IMR-90 (cell line): ENCODE data around the gene VAT1. TPM values are rescaled to one million over a fixed set of nuclear protein-coding genes. Genes with fewer than 3 reads are reported as not detected.

Source experiments
- ATAC-seq: fragments of 200-7000 bp; cut with Tn5 transposase; 2 replicates; pipeline ENCODE4 v1.9.1; 2020; ENCODE audit warnings: low read depth, mild to moderate bottlenecking, moderate library complexity
- BruUV-seq: library from RNA; stranded (reverse); fragments of 400-500 nt; replicated peaks from 2 replicates; lab custom pipeline; 2021; lab: Mats Ljungman, UMichigan
- CTCF ChIA-PET: fragments of 300-600 bp; formaldehyde crosslinking; extraction: SDS; loops from one replicate; lab custom pipeline; 2021; ENCODE audit warnings: antibody characterized with exemption; lab: Yijun Ruan, JAX
- POLR2A ChIA-PET: fragments of 300-600 bp; sonication (Branson Sonifier 250); formaldehyde crosslinking; loops from one replicate; lab custom pipeline; 2022; ENCODE audit warnings: antibody characterized with exemption; ENCODE audit not compliant: unreplicated experiment; lab: Charles Lee
- DNase-seq: peaks from one replicate; pipeline ENCODE4 v3.0.0; 2013
- H2AFZ ChIP-seq: replicated peaks from 2 replicates; pipeline ENCODE3; 2013; ENCODE audit warnings: low read length, mild to moderate bottlenecking; ENCODE audit not compliant: poor library complexity
- H2AK5ac ChIP-seq: 2 replicates; pipeline ENCODE4 v1.6.1; 2013; ENCODE audit warnings: low read depth, low read length, inconsistent platforms
- H2AK9ac ChIP-seq: replicated peaks from 2 replicates; pipeline ENCODE3; 2013; ENCODE audit warnings: mild to moderate bottlenecking, low read depth, low read length, moderate library complexity; ENCODE audit not compliant: poor library complexity
- H2BK120ac ChIP-seq: 2 replicates; pipeline ENCODE4 v1.6.1; 2013; ENCODE audit warnings: low read depth, low read length, inconsistent platforms
- H2BK15ac ChIP-seq: 3 replicates; pipeline ENCODE4 v1.6.1; 2013; ENCODE audit warnings: low read depth, low read length, inconsistent platforms
- H2BK20ac ChIP-seq: 2 replicates; pipeline ENCODE4 v1.6.1; 2013; ENCODE audit warnings: low read depth, mild to moderate bottlenecking, inconsistent platforms, low read length, moderate library complexity
- H2BK5ac ChIP-seq: 2 replicates; pipeline ENCODE4 v1.6.1; 2013; ENCODE audit warnings: mild to moderate bottlenecking, low read depth, low read length, inconsistent platforms; ENCODE audit not compliant: poor library complexity, severe bottlenecking
- H3K14ac ChIP-seq: replicated peaks from 2 replicates; pipeline ENCODE4 v1.6.1; 2013; ENCODE audit warnings: low read depth, low read length, inconsistent platforms
- H3K18ac ChIP-seq: 2 replicates; pipeline ENCODE4 v1.6.1; 2013; ENCODE audit warnings: low read depth, low read length, control low read depth
- H3K23ac ChIP-seq: 2 replicates; pipeline ENCODE4 v1.6.1; 2013; ENCODE audit warnings: low read depth, low read length, inconsistent platforms
- H3K27ac ChIP-seq: 2 replicates; pipeline ENCODE4 v1.5.1; 2013; ENCODE audit warnings: mild to moderate bottlenecking, control low read depth, low read length; ENCODE audit not compliant: insufficient read depth
- H3K27me3 ChIP-seq: 2 replicates; pipeline ENCODE4 v1.6.1; 2013; ENCODE audit warnings: low read length; ENCODE audit not compliant: control insufficient read depth, insufficient read depth
- H3K36me3 ChIP-seq: 2 replicates; pipeline ENCODE4 v1.6.1; 2013; ENCODE audit warnings: low read length, mixed read lengths; ENCODE audit not compliant: control insufficient read depth, insufficient read depth
- H3K4ac ChIP-seq: 2 replicates; pipeline ENCODE4 v1.6.1; 2013; ENCODE audit warnings: low read depth, low read length, inconsistent platforms
- H3K4me1 ChIP-seq: 2 replicates; pipeline ENCODE4 v1.6.1; 2013; ENCODE audit warnings: low read length, mixed read lengths; ENCODE audit not compliant: control insufficient read depth, insufficient read depth
- H3K4me2 ChIP-seq: 2 replicates; pipeline ENCODE4 v1.6.1; 2013; ENCODE audit warnings: low read depth, mild to moderate bottlenecking, control low read depth, low read length, moderate library complexity
- H3K4me3 ChIP-seq: 2 replicates; pipeline ENCODE4 v1.5.1; 2013; ENCODE audit warnings: low read depth, mild to moderate bottlenecking, control low read depth, low read length, moderate library complexity; ENCODE audit not compliant: insufficient read depth
- H3K56ac ChIP-seq: 2 replicates; pipeline ENCODE4 v1.6.1; 2013; ENCODE audit warnings: low read length, inconsistent platforms; ENCODE audit not compliant: insufficient read depth; ENCODE audit errors: extremely low read depth
- H3K79me1 ChIP-seq, 2 experiments: 2 replicates each; pipeline ENCODE4 v1.6.1; 2013; ENCODE audit warnings: low read length in 2 of 2, inconsistent platforms in 1 of 2, low read depth in 1 of 2
- H3K9ac ChIP-seq: 2 replicates; pipeline ENCODE4 v1.6.1; 2013; ENCODE audit warnings: low read depth, low read length, control low read depth
- H3K9me1 ChIP-seq: 2 replicates; pipeline ENCODE4 v1.6.1; 2013; ENCODE audit warnings: low read length, inconsistent platforms; ENCODE audit not compliant: insufficient read depth
- H3K9me3 ChIP-seq: 2 replicates; pipeline ENCODE4 v1.6.1; 2013; ENCODE audit warnings: low read length; ENCODE audit not compliant: control insufficient read depth, insufficient read depth
- H4K20me1 ChIP-seq: 2 replicates; pipeline ENCODE4 v1.6.1; 2013; ENCODE audit warnings: low read length, inconsistent platforms; ENCODE audit not compliant: insufficient read depth
- H4K5ac ChIP-seq: 2 replicates; pipeline ENCODE4 v1.6.1; 2013; ENCODE audit warnings: mild to moderate bottlenecking, low read depth, low read length, control low read depth
- H4K8ac ChIP-seq, 2 experiments: 2 replicates each; pipeline ENCODE4 v1.6.1; 2013; ENCODE audit warnings: low read depth in 2 of 2, low read length in 2 of 2, control low read depth in 1 of 2, inconsistent platforms in 1 of 2
- H4K91ac ChIP-seq: 2 replicates; pipeline ENCODE4 v1.6.1; 2013; ENCODE audit warnings: low read depth, low read length, inconsistent platforms; ENCODE audit not compliant: insufficient read depth
- RAD21 ChIP-seq: IDR thresholded peaks from 2 replicates; pipeline ENCODE4 v1.6.1; 2012; ENCODE audit warnings: low read length, improper control_type of control experiment
- RCOR1 ChIP-seq: IDR thresholded peaks from 2 replicates; pipeline ENCODE4 v1.6.1; 2012; ENCODE audit warnings: mild to moderate bottlenecking, low read length, improper control_type of control experiment; ENCODE audit not compliant: insufficient replicate concordance
- SMC3 ChIP-seq: fragments of 150-350 bp; IDR thresholded peaks from 2 replicates; pipeline ENCODE4 v1.6.1; 2016; ENCODE audit warnings: low read depth, mild to moderate bottlenecking, antibody characterized with exemption, low read length, moderate library complexity
- WGBS, 2 experiments: methylation state at CpG; one replicate each; pipeline versions ENCODE4 v1.1.5 to v1.1.7; 2013; ENCODE audit warnings: missing lambda C conversion rate in 2 of 2; ENCODE audit not compliant: insufficient read length in 1 of 2; ENCODE audit errors: extremely low coverage in 2 of 2; 5-methylcytosine and 5-hydroxymethylcytosine counted together
- dilution Hi-C: fragments of 300-500 bp; cut with HindIII; formaldehyde crosslinking; loops from one replicate; pipeline ENCODE4 v1.14.3; 2018; ENCODE audit warnings: low sequenced_read_pairs; ENCODE audit not compliant: unreplicated experiment
- in situ Hi-C: fragments of 300-500 bp; cut with MboI; formaldehyde crosslinking; loops from 3 replicates; pipeline ENCODE4 v1.14.3; 2019; ENCODE audit warnings: low sequenced_read_pairs, inconsistent platforms, mixed read lengths
- intact Hi-C: fragments of 100-400 bp; cut with micrococcal nuclease; formaldehyde crosslinking; loops from 2 replicates; pipeline ENCODE4 v1.10.0; 2022
- polyA plus RNA-seq, 3 experiments: library from polyadenylated mRNA; depleted of rRNA; stranded (reverse); fragments of >200 nt; gene quantifications; 2 replicates each; pipeline ENCODE4 v1.2.3, GENCODE V29; 2012; ENCODE audit warnings: low replicate concordance in 1 of 3
- total RNA-seq: library from RNA; depleted of rRNA; stranded (reverse); fragments of >200 nt; gene quantifications from 2 replicates; pipeline ENCODE4 v1.2.3, GENCODE V29; 2012

VAT1 gene
- total and polyA plus RNA-seq, 2 of the 4 experiments (the other 2 are of a cell fraction) = 97.3 to 101 TPM

GRCh38 chr17:43044024-43044423 lies 21.8 kb upstream of the VAT1 start:
- Histone ChIP-seq H2BK15ac (no peak overlapping the region), H2AK5ac (no peak overlapping the region), H3K36me3 (no peaks in the 10 kb centered on the region; the same call in 1 of the 2 replicates), H2BK5ac (no peak overlapping the region), H3K79me1 (no peaks in the 10 kb centered on the region), H4K91ac (no peak overlapping the region), H3K9me3 (no peaks in the 10 kb centered on the region), H2BK120ac (no peak overlapping the region), H2AK9ac (no peak overlapping the region), H2BK20ac (no peak overlapping the region), H3K9ac (no peak overlapping the region), H2AFZ (no peak overlapping the region), H3K9me1 (0 out of 2 replicates have a peak, but pooled peaks cover 3% of the 10 kb centered on the region), H3K14ac (no peak overlapping the region), H4K8ac (no peak overlapping the region), H3K56ac (no peak overlapping the region), H3K4ac (no peak overlapping the region), H3K4me3 (no peak overlapping the region), H4K20me1 (no peaks in the 10 kb centered on the region), H4K5ac (no peak overlapping the region), H3K4me2 (no peak overlapping the region), H3K4me1 (peaks cover 6% of the 10 kb centered on the region), H3K23ac (no peak overlapping the region), H3K27me3 (no peaks in the 10 kb centered on the region), H3K27ac (no peak overlapping the region), H3K18ac (no peak overlapping the region)
- intact Hi-C loops = no loop called here
- no peak for TF ChIP-seq SMC3
- no peak for TF ChIP-seq RCOR1
- TF ChIP-seq RAD21 = no peak
- in situ Hi-C loops = no loop called here
- BruUV-seq = no TSS peak
- ATAC-seq = no peak
- dilution Hi-C loops = no loop called here
- CTCF ChIA-PET = no interaction called here
- POLR2A ChIA-PET = no interaction called here
- no peak for DNase-seq
- WGBS, 2 experiments = 100% methylated on average over 2 of the region's 4 CpGs; no CpG with 5 or more reads in 1 of the 2 experiments
